Endothelial cell of umbilical vein (primary cell): ENCODE data around the gene GDA. TPM values are rescaled to one million over a fixed set of nuclear protein-coding genes. Genes with fewer than 3 reads are reported as not detected.
"Not testable (repeated sequence)": the region's sequence is repeated elsewhere in the genome, so short reads cannot be mapped to it uniquely, and the experiment has no call there.

Source experiments
- BruUV-seq: library from RNA; stranded (reverse); fragments of 400-500 nt; replicated peaks from 2 replicates; lab custom pipeline; 2021; lab: Mats Ljungman, UMichigan
- CTCF ChIA-PET: fragments of 300-600, 350-600 bp; sonication (Branson Sonifier 250); formaldehyde crosslinking; loops from one replicate; lab custom pipeline; 2021; ENCODE audit warnings: antibody characterized with exemption, inconsistent platforms; lab: Charles Lee
- POLR2A ChIA-PET: fragments of 300-600, 350-600 bp; sonication (Branson Sonifier 250); formaldehyde crosslinking; loops from one replicate; lab custom pipeline; 2021; ENCODE audit warnings: antibody characterized with exemption, inconsistent platforms; lab: Charles Lee
- DNase-seq: peaks from one replicate; pipeline ENCODE4 v3.0.0-alpha.2; 2011; ENCODE audit warnings: low read depth, low spot score
- FAIRE-seq: peaks from 2 replicates; lab custom pipeline; 2011; peaks lifted over from hg19 to GRCh38; lab: Jason Lieb, UNC
- H2AFZ ChIP-seq: 2 replicates; pipeline ENCODE4 v1.6.0; 2012; ENCODE audit warnings: low read depth, low read length, control low read depth, inconsistent platforms
- H3K27ac ChIP-seq: 2 replicates; pipeline ENCODE4 v1.5.1; 2011; ENCODE audit warnings: low read depth, mild to moderate bottlenecking, control low read depth, low read length, moderate library complexity; ENCODE audit not compliant: insufficient read depth
- H3K27me3 ChIP-seq, 2 experiments: 2 replicates each; pipeline versions ENCODE4 v1.6.0 to v1.6.1; 2011; ENCODE audit warnings: low read length in 2 of 2, mixed read lengths in 1 of 2; ENCODE audit not compliant: control insufficient read depth in 2 of 2, insufficient read depth in 2 of 2
- H3K36me3 ChIP-seq, 2 experiments: 2 replicates in 1 of 2; 3 replicates in 1 of 2; pipeline ENCODE4 v1.5.1; 2011; ENCODE audit warnings: low read length in 2 of 2, mild to moderate bottlenecking in 1 of 2, moderate library complexity in 1 of 2; ENCODE audit not compliant: control insufficient read depth in 2 of 2, insufficient read depth in 2 of 2; ENCODE audit errors: extremely low read depth in 1 of 2
- H3K4me1 ChIP-seq: 3 replicates; pipeline ENCODE4 v1.5.1; 2011; ENCODE audit warnings: mild to moderate bottlenecking, low read length; ENCODE audit not compliant: control insufficient read depth, insufficient read depth; ENCODE audit errors: extremely low read depth
- H3K4me2 ChIP-seq: 2 replicates; pipeline ENCODE4 v1.6.1; 2011; ENCODE audit warnings: low read length, control low read depth, mixed read lengths; ENCODE audit not compliant: insufficient read depth
- H3K4me3 ChIP-seq, 3 experiments: fragments of 200-600 bp in 1 of 3; sonication (generic), shearing (Covaris generic) in 1 of 3; replicated peaks in 1 of 3; 2 replicates each; pipeline ENCODE4 v1.5.1; 2011 to 2016; ENCODE audit warnings: control low read depth in 3 of 3, low read length in 3 of 3, mild to moderate bottlenecking in 2 of 3, inconsistent platforms in 1 of 3, low read depth in 1 of 3, moderate library complexity in 1 of 3; ENCODE audit not compliant: insufficient read depth in 1 of 3
- H3K79me2 ChIP-seq: 2 replicates; pipeline ENCODE4 v1.6.0; 2012; ENCODE audit warnings: low read length, inconsistent platforms; ENCODE audit not compliant: control insufficient read depth, insufficient read depth
- H3K9ac ChIP-seq: replicated peaks from 2 replicates; pipeline ENCODE3; 2011; ENCODE audit warnings: low read length, control low read depth; ENCODE audit not compliant: insufficient read depth; ENCODE audit errors: extremely low read depth
- H3K9me1 ChIP-seq: replicated peaks from 3 replicates; pipeline ENCODE4 v1.6.0; 2011; ENCODE audit warnings: mild to moderate bottlenecking, low read length; ENCODE audit not compliant: control insufficient read depth, insufficient read depth; ENCODE audit errors: extremely low read depth
- H3K9me3 ChIP-seq: replicated peaks from 2 replicates; pipeline ENCODE4 v1.5.1; 2012; ENCODE audit warnings: low read length, inconsistent platforms; ENCODE audit not compliant: control insufficient read depth, insufficient read depth
- H4K20me1 ChIP-seq: replicated peaks from 2 replicates; pipeline ENCODE3; 2011; ENCODE audit warnings: mild to moderate bottlenecking, low read length; ENCODE audit not compliant: control insufficient read depth, insufficient read depth; ENCODE audit errors: extremely low read depth
- CTCF ChIP-seq, 2 donors: IDR thresholded peaks; 1 replicate in 1 of 2; 2 replicates in 1 of 2; pipeline ENCODE4 v1.5.1; 2011; ENCODE audit warnings: low read length in 2 of 2, mild to moderate bottlenecking in 2 of 2, moderate library complexity in 2 of 2, control low read depth in 1 of 2, inconsistent platforms in 1 of 2, low read depth in 1 of 2; ENCODE audit not compliant: insufficient read depth in 1 of 2; ENCODE audit errors: extremely low read depth in 1 of 2
- FOS ChIP-seq: IDR thresholded peaks from 2 replicates; pipeline ENCODE4 v1.6.1; 2011; ENCODE audit warnings: mild to moderate bottlenecking, low read length, moderate library complexity, borderline replicate concordance; ENCODE audit not compliant: insufficient read depth
- GATA2 ChIP-seq: IDR thresholded peaks from 2 replicates; pipeline ENCODE4 v1.7.0; 2011; ENCODE audit warnings: low read depth, mild to moderate bottlenecking, moderate library complexity, mixed read lengths, low read length; ENCODE audit not compliant: insufficient read length, insufficient read depth
- MAX ChIP-seq: IDR thresholded peaks from 2 replicates; pipeline ENCODE4 v1.6.1; 2011; ENCODE audit not compliant: insufficient read depth, insufficient read length
- dilution Hi-C: fragments of 300-500 bp; cut with MboI; formaldehyde crosslinking; loops from one replicate; pipeline ENCODE4 v1.15.0; 2019; ENCODE audit warnings: low sequenced_read_pairs; ENCODE audit not compliant: extremely low pct_ligation_motif_present
- intact Hi-C: fragments of 100-400 bp; cut with micrococcal nuclease; formaldehyde crosslinking; loops from one replicate; pipeline ENCODE4 v1.10.0; 2022
- polyA plus RNA-seq, 4 experiments: library from polyadenylated mRNA; depleted of rRNA in 3 of 4; stranded (reverse) in 3 of 4; unstranded in 1 of 4; fragments of >200 nt; gene quantifications; 2 replicates each; pipeline versions ENCODE4 v1.2.1 to v1.2.3, GENCODE V29; 2011 to 2012; ENCODE audit warnings: missing spikeins in 1 of 4
- total RNA-seq: library from RNA; stranded (reverse); gene quantifications from 2 replicates; pipeline ENCODE4 v1.2.3, GENCODE V29; 2021

Gene GDA
- total and polyA plus RNA-seq, 2 donors (not counting 3 experiments of a cell fraction or from before 2014, with no cell fraction given), result not detected

- Histone ChIP-seq H3K4me2 (no peak overlapping the region), H3K9ac (no peak overlapping the region), H3K4me3 (no peak overlapping the region), H3K27ac (no peak overlapping the region), H3K4me1 (no peaks in the 10 kb centered on the region), H3K36me3 (no peaks in the 10 kb centered on the region), H3K27me3 (no peaks in the 10 kb centered on the region), H3K9me1 (no peaks in the 10 kb centered on the region), H3K79me2 (no peaks in the 10 kb centered on the region), H3K9me3 (no peaks in the 10 kb centered on the region), H4K20me1 (no peaks in the 10 kb centered on the region), H2AFZ (no peak overlapping the region)
- no peak for FAIRE-seq
- ChIA-PET CTCF (interaction anchor here (0.7 to 7.0 kb wide), 6 partner anchors 10 to 539 kb away, joined by 3 to 73 read pairs (median 14); no protein-coding TSS in a partner anchor), POLR2A (no interaction called here)
- intact Hi-C loops (loop anchor here (5.0 kb wide), 1 partner anchor 237 kb away; no protein-coding TSS in a partner anchor), dilution Hi-C loops (no loop called here)
- BruUV-seq, result no TSS peak
- DNase-seq, result no peak
- TF ChIP-seq FOS, result no peak
- no peak for TF ChIP-seq CTCF (IDR thresholded peaks at IDR 0.05; ENCODE audit: extremely low read depth in 1 of 2, insufficient read depth in 1 of 2, low read depth in 1 of 2, low read length in 2 of 2)
- no peak for TF ChIP-seq MAX
- no peak for TF ChIP-seq GATA2
These were observed 141.1 kb downstream of the GDA start for GRCh38 chr9:72290311-72290710.

DNA sequence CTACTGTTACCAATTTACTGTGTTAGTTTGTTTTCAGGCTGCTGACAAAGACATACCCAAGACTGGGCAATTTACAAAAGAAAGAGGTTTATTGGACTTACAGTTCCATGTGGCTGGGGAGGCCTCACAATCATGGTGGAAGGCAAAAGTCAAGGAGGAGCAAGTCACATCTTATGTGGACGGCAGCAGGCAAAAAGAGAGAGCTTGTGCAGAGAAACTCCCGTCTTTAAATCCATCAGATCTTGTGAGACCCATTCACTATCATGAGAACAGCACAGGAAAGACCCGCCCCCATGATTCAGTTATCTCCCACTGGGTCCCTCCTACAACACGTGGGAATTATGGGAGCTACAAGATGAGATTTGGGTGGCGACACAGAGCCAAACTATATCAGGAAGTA, 142.3 kb downstream of the GDA start:
- H3K9me3 ChIP-seq, H3K36me3 ChIP-seq, FAIRE-seq, DNase-seq, dilution Hi-C loops, H3K9me1 ChIP-seq, H3K27me3 ChIP-seq, H3K4me1 ChIP-seq, H2AFZ ChIP-seq, H4K20me1 ChIP-seq, H3K27ac ChIP-seq, H3K79me2 ChIP-seq, BruUV-seq, H3K4me2 ChIP-seq, H3K9ac ChIP-seq, H3K4me3 ChIP-seq: not testable (repeated sequence)
- POLR2A ChIA-PET, result interaction anchor here (0.6 to 1.0 kb wide), 2 partner anchors 233 to 461 kb away, joined by 3 read pairs; no protein-coding TSS in a partner anchor
- CTCF ChIA-PET, result interaction anchor here (0.6 to 7.0 kb wide), 13 partner anchors 11 to 529 kb away, joined by 3 to 73 read pairs (median 13); no protein-coding TSS in a partner anchor
- intact Hi-C loops, result loop anchor here (5.0 kb wide), 1 partner anchor 236 kb away; no protein-coding TSS in a partner anchor
